NT2/D1 (cell line): Measurements from ENCODE around the gene PSMD8.
A peak's percentile ranks its signal among the peaks of the same experiment; 100 is the strongest.

ENCODE experiments used
- DNase-seq: peaks from one replicate; pipeline ENCODE4 v3.0.0-alpha.2; 2011; ENCODE audit warnings: low read depth, low spot score
- H3K27me3 ChIP-seq: 2 replicates; pipeline ENCODE4 v1.6.0; 2011; ENCODE audit warnings: mild to moderate bottlenecking; ENCODE audit not compliant: insufficient read length, insufficient read depth
- H3K36me3 ChIP-seq: 2 replicates; pipeline ENCODE4 v1.6.1; 2011; ENCODE audit warnings: mild to moderate bottlenecking, low read length, mixed read lengths; ENCODE audit not compliant: insufficient read depth, insufficient read length
- H3K4me1 ChIP-seq: 2 replicates; pipeline ENCODE4 v1.5.1; 2011; ENCODE audit not compliant: insufficient read depth, insufficient read length
- H3K4me3 ChIP-seq: 2 replicates; pipeline ENCODE4 v1.5.1; 2011; ENCODE audit warnings: low read depth; ENCODE audit not compliant: insufficient read length
- H3K9ac ChIP-seq: 2 replicates; pipeline ENCODE4 v1.6.0; 2011; ENCODE audit warnings: low read depth; ENCODE audit not compliant: insufficient read length
- H3K9me3 ChIP-seq: 2 replicates; pipeline ENCODE4 v1.5.1; 2011; ENCODE audit warnings: mild to moderate bottlenecking, low read length; ENCODE audit not compliant: insufficient read depth
- SUZ12 ChIP-seq: IDR thresholded peaks from 2 replicates; pipeline ENCODE4 v1.6.1; 2011; ENCODE audit not compliant: insufficient read length, insufficient read depth; ENCODE audit errors: extremely low read depth
- YY1 ChIP-seq: IDR thresholded peaks from 2 replicates; pipeline ENCODE4 v1.6.1; 2011; ENCODE audit not compliant: insufficient read length, insufficient read depth
- ZNF274 ChIP-seq: IDR thresholded peaks from 2 replicates; pipeline ENCODE4 v1.6.1; 2011; ENCODE audit warnings: mild to moderate bottlenecking, low read depth, low read length

PSMD8 gene

DNA sequence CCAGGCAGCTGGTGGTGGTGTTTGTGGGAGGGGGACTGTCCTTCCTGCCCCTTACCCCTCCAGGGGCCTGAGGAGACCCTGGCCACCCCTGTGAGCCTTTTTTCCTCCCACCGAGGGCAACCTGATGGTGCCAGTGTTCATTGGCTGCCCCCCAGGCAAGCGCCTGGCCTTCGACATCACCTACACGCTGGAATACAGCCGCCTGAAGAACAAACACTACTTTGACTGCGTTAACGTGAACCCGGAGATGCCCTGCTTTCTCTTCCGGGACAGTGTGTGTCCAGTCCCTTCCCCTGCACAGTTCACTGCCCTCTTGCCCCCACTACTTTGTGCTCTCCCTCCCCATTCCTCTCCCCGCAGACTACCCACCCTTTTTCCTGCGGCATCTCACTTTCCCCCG is 7.3 kb upstream of the PSMD8 start:
- Histone ChIP-seq H3K27me3 (no peaks in the 10 kb centered on the region), H3K4me3 (no peak overlapping the region), H3K9me3 (peaks cover 8% of the 10 kb centered on the region; the same call in 1 of the 2 replicates), H3K4me1 (no peaks in the 10 kb centered on the region), H3K9ac (no peak overlapping the region), H3K36me3 (no peaks in the 10 kb centered on the region)
- no peak for TF ChIP-seq ZNF274
- no peak for DNase-seq

- no peak for DNase-seq
- Histone ChIP-seq H3K27me3 (no peaks in the 10 kb centered on the region), H3K9ac (no peak overlapping the region), H3K36me3 (no peaks in the 10 kb centered on the region), H3K4me3 (no peak overlapping the region), H3K4me1 (no peaks in the 10 kb centered on the region), H3K9me3 (peaks cover 6% of the 10 kb centered on the region; the same call in 1 of the 2 replicates)
- TF ChIP-seq ZNF274 (no peak), SUZ12 (no peak), YY1 (no peak)
These were observed 4.8 kb upstream of the PSMD8 start for GRCh38 chr19:38369584-38369983.

DNA sequence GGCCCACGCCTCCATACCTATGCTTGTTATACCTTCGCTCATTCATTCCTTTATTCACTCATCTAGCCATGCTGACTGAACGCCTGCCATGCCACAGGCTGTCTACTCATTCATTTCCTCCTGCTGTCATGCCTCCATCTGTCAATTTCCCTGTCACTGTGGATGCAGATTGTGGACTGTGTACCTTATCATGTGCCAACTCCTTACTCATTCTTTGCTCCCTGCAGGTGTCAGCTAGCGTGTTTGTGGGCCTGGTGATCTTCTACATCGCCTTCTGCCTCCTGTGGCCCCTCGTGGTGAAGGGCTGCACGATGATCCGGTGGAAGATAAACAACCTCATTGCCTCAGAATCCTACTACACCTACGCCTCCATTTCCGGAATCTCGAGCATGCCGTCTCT is 4.1 kb upstream of the PSMD8 start:
- DNase-seq = no peak
- Histone ChIP-seq H3K4me1 (no peaks in the 10 kb centered on the region), H3K9ac (no peak overlapping the region), H3K36me3 (no peaks in the 10 kb centered on the region), H3K4me3 (no peak overlapping the region), H3K27me3 (no peaks in the 10 kb centered on the region), H3K9me3 (no peaks in the 10 kb centered on the region)
- no peak for TF ChIP-seq SUZ12
- TF ChIP-seq YY1 = no peak
- no peak for TF ChIP-seq ZNF274

DNA sequence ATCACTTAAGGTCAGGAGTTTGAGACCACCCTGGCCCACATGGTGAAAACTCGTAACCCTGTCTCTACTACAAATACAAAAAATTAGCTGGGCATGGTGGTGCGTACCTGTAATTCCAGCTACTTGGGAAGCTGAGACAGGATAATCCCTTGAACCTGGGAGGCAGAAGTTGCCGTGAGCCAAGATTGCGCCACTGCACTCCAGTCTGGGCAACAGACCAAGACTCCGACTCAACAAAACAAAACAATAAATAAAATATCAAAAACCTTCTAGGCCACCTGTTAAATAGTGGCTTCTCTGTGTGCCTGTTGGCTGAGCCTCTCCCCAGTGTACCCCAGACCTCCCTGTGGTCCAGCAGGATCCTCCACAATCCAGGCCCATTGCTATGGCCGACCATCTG is 3.3 kb upstream of the PSMD8 start:
- peaks cover 5% of the 10 kb centered on the region for H3K36me3 ChIP-seq
- no peak overlapping the region for H3K4me3 ChIP-seq
- no peak overlapping the region for H3K9ac ChIP-seq
- H3K27me3 ChIP-seq = no peaks in the 10 kb centered on the region
- no peak for DNase-seq
- no peaks in the 10 kb centered on the region for H3K4me1 ChIP-seq
- H3K9me3 ChIP-seq = no peaks in the 10 kb centered on the region
- TF ChIP-seq SUZ12 (no peak), YY1 (no peak), ZNF274 (no peak)

- Histone ChIP-seq H3K9ac (peak overlapping the region; percentile 47), H3K36me3 (peaks cover 20% of the 10 kb centered on the region), H3K4me1 (no peaks in the 10 kb centered on the region), H3K9me3 (no peaks in the 10 kb centered on the region), H3K4me3 (peak overlapping the region; percentile 5), H3K27me3 (no peaks in the 10 kb centered on the region)
- TF ChIP-seq ZNF274 (no peak), YY1 (no peak), SUZ12 (no peak)
- DNase-seq = no peak
These were observed 452 bp upstream of the PSMD8 start for GRCh38 chr19:38373907-38374331.

DNA sequence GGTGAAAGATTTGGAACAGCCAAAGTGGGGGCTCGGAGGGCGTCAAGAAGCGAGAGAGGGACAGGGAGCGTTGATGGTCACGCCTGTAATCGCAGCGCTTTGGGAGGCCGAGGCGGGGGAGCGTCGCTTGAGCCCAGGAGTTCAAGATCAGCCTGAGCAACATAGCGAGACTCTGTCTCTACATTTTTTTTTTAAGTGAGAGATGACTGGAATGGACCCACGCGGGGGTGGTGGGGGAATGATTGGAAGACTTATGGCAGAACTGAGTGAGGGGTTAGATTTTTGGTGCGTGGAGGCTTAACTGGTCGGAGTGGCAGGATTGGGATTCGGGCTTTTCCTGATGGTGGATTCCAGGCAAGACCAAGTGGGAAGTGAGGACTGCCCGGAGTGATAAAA is 725 bp downstream of the PSMD8 start:
- Histone ChIP-seq H3K4me1 (no peaks in the 10 kb centered on the region), H3K27me3 (no peaks in the 10 kb centered on the region), H3K36me3 (peaks cover 29% of the 10 kb centered on the region), H3K9me3 (no peaks in the 10 kb centered on the region), H3K4me3 (peak overlapping the region; percentile 73), H3K9ac (peak overlapping the region; percentile 96)
- TF ChIP-seq SUZ12 (no peak), ZNF274 (no peak), YY1 (no peak)
- no peak for DNase-seq

GRCh38 chr19:38375748-38376147 is 1.4 kb downstream of the PSMD8 start:
- peak overlapping the region; percentile 73 for H3K4me3 ChIP-seq
- H3K4me1 ChIP-seq = no peaks in the 10 kb centered on the region
- no peak for DNase-seq
- H3K9me3 ChIP-seq = no peaks in the 10 kb centered on the region
- no peaks in the 10 kb centered on the region for H3K27me3 ChIP-seq
- peak overlapping the region; percentile 96 for H3K9ac ChIP-seq
- peaks cover 35% of the 10 kb centered on the region for H3K36me3 ChIP-seq
- no peak for TF ChIP-seq YY1
- TF ChIP-seq ZNF274 = no peak
- TF ChIP-seq SUZ12 = no peak

GRCh38 chr19:38376576-38376975 is 2.2 kb downstream of the PSMD8 start:
- no peak for TF ChIP-seq YY1
- no peak for TF ChIP-seq ZNF274
- TF ChIP-seq SUZ12 = no peak

More at GRCh38 chr19:38376576-38376975, 2.2 kb downstream of the PSMD8 start:
- Histone ChIP-seq H3K9me3 (no peaks in the 10 kb centered on the region), H3K4me3 (no peak overlapping the region), H3K9ac (no peak overlapping the region), H3K36me3 (peaks cover 44% of the 10 kb centered on the region), H3K4me1 (no peaks in the 10 kb centered on the region), H3K27me3 (no peaks in the 10 kb centered on the region)
- no peak for DNase-seq
